GM18519 (cell line): ENCODE results near the gene MARS2.
"Not testable (repeated sequence)": the region's sequence is repeated elsewhere in the genome, so short reads cannot be mapped to it uniquely, and the experiment has no call there.

Source experiments
- ATAC-seq: cut with Tn5 transposase; IDR thresholded peaks from one replicate; pipeline ENCODE4 v1.9.1; 2021; ENCODE audit warnings: mild to moderate bottlenecking, moderate library complexity; ENCODE audit not compliant: unreplicated experiment, low FRiP score

The MARS2 gene

DNA sequence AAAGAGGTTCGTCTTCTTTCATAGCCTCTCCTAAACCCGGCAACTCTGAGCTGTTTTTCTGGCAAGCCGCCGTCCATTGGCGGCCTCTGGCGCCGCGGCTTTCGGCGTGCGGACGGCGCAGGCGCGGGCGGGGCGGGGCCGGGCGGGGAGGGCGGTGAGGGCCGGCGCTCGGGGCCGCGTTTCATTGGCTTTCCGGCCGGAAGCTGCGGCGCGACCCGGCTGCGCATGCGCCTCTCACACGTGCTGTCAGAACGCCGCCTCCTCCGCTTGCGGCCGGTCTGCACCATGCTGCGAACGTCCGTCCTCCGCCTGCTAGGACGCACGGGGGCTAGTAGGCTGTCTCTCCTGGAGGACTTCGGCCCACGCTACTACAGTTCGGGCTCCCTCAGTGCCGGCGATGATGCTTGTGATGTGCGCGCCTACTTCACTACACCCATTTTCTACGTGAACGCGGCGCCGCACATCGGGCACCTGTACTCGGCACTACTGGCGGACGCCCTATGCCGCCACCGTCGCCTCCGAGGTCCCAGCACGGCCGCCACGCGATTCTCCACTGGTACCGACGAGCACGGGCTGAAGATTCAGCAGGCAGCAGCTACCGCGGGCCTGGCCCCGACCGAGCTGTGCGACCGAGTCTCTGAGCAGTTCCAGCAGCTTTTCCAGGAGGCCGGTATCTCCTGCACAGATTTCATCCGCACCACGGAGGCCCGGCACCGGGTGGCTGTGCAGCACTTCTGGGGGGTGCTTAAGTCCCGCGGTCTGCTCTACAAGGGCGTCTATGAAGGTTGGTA is at the start of gene MARS2:
MARS2 (plus strand) TSS at position 249 of the 791 bp plus-strand sequence; CDS start at position 286, 37 bp downstream.
- ATAC-seq, result peak; percentile 72

- no peak for ATAC-seq
Measured at GRCh38 chr2:197657562-197657961, 47.6 kb upstream of the MARS2 start.

GRCh38 chr2:197661626-197662025 is 43.5 kb upstream of the MARS2 start:
- ATAC-seq, result no peak

DNA sequence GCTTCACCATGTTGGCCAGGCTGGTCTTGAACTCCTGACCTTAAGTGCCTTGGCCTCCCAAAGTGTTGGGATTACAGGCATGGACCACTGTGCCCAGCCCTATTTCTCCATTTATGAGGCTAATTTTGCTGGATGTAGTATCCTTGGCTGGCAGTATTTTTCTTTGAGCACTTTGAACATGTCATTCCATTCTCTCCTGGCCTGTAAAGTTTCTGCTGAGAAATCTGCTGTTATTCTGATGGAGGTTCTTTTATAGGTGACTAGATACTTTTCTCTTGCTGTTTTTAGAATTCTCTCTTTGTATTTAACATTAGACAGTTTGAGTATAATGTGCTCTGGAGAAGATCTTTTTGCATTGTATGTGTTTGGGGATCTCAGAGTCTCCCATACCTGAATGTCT is 38.9 kb upstream of the MARS2 start:
- ATAC-seq, result no peak

- ATAC-seq, result no peak
Measured at GRCh38 chr2:197668296-197668695, 36.9 kb upstream of the MARS2 start.

DNA sequence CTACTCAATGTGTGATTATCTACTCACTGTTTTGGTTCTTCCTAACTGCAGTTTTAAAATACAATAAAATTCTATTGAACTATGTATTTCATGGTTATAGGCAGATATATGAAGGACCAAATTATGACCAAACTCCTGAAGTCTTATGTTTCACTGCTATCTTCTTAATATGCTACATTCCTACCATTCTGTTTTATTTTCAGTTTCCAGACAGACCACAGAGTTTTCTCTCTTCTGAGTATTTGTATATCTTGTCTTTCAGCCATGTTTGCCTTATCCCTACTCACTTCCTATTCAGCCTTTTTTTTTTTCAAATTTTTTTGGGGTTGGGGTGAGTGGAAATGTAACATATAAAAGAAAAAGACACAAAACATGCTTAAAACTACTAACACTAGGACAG is 36.1 kb upstream of the MARS2 start:
- no peak for ATAC-seq

- ATAC-seq, result no peak
Measured at GRCh38 chr2:197672371-197672893, 32.7 kb upstream of the MARS2 start.

- no peak for ATAC-seq
Measured at GRCh38 chr2:197673106-197673505, 32.1 kb upstream of the MARS2 start.

GRCh38 chr2:197673606-197674005 is 31.6 kb upstream of the MARS2 start:
- no peak for ATAC-seq

- ATAC-seq, result no peak
Measured at GRCh38 chr2:197674060-197674459, 31.1 kb upstream of the MARS2 start.

- no peak for ATAC-seq
Measured at GRCh38 chr2:197674591-197674990, 30.6 kb upstream of the MARS2 start.

GRCh38 chr2:197675246-197675645 is 29.9 kb upstream of the MARS2 start, which contains the start of gene RFTN2:
Gene RFTN2 (minus strand): TSS chr2:197675587. CDS start chr2:197675458, 129 bp downstream.
- ATAC-seq, result no peak

DNA sequence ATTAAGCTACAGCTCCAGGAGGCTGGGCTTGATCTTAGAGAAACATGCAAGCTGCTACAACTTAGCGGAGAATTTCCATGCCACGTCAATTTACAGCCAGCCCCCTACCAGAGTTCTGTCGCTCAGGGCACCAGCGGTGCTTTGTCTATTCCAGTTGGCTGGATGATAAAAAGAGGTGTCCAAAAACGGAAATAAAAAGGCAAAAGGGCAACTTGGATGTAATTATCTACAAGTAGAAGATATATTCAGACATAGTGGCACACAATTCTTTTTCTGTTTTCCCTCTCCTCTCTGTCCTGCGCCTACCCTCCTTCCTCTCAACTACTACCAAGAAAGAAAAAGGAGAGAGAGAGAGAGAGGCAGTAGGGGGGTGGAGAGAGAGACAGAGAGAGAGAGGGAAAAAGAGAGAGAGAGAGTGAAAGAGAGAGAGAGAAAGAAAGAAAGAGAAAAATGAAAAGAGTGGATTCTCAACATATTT is 29.4 kb upstream of the MARS2 start:
- no peak for ATAC-seq

GRCh38 chr2:197677056-197677455 is 28.1 kb upstream of the MARS2 start:
- no peak for ATAC-seq

GRCh38 chr2:197677483-197677882 is 27.7 kb upstream of the MARS2 start:
- no peak for ATAC-seq

- not testable (repeated sequence) for ATAC-seq
Measured at GRCh38 chr2:197695206-197695605, 10.0 kb upstream of the MARS2 start.

DNA sequence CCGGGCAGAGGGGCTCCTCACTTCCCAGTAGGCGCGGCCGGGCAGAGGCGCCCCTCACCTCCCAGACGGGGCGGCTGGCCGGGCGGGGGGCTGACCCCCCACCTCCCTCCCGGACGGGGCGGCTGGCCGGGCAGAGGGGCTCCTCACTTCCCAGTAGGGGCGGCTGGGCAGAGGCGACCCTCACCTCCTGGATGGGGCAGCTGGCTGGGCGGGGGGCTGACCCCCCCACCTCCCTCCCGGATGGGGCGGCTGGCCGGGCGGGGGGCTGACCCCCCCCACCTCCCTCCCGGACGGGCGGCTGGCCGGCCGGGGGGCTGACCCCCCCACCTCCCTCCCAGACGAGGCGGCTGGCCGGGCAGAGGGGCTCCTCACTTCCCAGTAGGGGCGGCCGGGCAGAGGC is 9.2 kb upstream of the MARS2 start:
- not testable (repeated sequence) for ATAC-seq

GRCh38 chr2:197696571-197696970 is 8.6 kb upstream of the MARS2 start:
- ATAC-seq, result not testable (repeated sequence)

- not testable (repeated sequence) for ATAC-seq
Measured at GRCh38 chr2:197699724-197700123, 5.4 kb upstream of the MARS2 start.

DNA sequence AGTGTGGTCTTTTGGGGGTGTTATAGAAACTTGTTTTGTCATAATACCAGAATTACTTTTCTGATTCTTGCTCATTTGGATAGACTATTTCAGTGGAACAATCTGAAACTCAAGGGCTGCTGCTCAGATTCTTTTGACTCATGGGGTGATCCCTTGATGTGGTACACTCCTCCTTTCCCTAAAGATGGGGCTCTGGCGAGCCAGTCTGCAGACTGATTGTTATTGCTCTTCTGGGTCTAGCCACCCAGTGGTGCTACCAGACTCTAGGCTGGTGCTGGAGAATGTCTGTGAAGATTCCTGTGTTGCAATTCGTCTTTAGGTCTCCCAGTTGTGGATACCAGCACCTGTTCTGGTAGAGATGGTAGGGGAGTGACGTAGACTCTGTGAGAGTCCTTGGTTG is 4.2 kb upstream of the MARS2 start:
- no peak for ATAC-seq

- ATAC-seq, result peak; percentile 15
Measured at GRCh38 chr2:197704434-197705120, 592 bp upstream of the MARS2 start.
